GM18868 (cell line): Measurements from ENCODE around the gene IL37.
"Not testable (repeated sequence)": the region's sequence is repeated elsewhere in the genome, so short reads cannot be mapped to it uniquely, and the experiment has no call there.

Experiments used
- ATAC-seq: cut with Tn5 transposase; IDR thresholded peaks from one replicate; pipeline ENCODE4 v1.9.1; 2021; ENCODE audit warnings: mild to moderate bottlenecking, moderate library complexity; ENCODE audit not compliant: unreplicated experiment

The IL37 gene

DNA sequence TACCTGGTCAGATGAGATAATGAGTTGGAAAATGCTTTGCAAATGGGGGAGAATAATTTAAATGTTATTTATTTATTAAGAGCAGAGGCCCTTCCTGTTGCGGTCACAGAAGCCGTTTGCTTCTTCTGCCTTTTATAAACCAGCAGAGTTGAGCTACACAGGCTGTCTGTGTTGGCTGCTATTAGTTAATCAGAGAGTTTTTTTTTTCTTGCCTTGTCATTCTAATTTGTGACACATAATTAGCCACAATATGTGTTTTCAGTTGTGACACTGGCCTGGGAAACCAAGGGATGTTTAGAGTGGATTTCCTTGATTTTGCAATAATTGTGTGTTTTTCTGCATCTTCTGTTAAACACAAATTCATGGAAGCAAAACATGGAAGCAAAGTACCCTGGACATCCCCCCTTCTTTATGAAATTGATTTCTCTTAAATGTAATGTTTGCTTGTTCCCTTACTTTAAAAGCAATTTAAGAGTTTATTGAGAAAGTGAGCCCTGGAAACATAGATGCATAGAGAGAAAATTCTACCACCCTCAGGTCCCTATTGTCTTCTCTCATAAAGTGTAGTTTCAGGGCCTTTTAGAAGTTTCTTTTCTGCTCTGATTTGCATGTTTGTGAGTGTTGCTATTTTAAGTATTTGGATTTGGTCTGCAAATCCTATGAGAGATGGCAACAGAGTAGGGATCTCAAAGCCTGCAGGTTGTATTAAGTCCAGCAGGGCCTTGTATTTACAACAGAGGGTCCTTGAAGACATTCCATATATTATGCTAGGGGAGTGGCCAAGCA lies 22.8 kb upstream of the IL37 start:
- no peak for ATAC-seq

DNA sequence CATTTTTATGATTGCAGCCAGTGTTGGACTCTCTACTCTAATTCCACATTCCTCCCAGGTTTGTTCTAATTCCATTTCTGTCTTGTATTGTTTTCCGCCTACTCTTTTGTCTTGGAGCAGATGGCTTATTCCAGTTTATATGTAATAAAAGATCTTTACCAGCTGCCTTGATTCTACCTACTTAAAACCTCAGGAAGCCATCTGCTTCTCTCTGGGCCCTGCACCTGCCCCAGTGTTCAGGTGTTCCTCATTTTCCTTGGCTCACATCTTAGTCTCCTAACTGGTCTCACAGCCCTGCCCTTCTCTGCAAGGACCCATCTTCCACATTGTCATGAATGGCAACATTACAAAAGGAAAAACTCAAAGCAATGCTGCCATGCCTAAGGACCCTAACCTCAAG lies 21.0 kb upstream of the IL37 start:
- no peak for ATAC-seq

DNA sequence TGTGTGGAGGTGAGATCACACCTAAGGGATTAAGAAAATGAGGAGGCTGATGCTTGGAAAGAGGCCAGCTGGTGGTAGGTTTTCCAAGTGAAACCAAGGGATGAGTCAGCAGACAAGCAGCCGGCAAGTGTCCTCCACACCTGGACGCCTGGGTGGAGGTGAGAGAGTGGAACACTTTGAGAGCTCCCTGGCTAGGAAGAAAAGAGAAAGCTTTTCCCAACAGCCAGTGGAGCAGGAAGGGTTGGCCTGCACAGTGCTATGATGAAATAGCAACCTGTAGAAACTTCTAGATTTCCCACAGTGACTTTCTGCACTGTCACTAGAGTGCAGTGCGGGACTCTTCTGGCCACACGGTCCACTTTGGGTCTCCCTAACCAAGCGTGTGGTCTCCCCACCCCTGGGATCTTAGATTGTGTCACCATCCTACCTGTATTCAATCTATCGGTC lies 19.6 kb upstream of the IL37 start:
- ATAC-seq = no peak

DNA sequence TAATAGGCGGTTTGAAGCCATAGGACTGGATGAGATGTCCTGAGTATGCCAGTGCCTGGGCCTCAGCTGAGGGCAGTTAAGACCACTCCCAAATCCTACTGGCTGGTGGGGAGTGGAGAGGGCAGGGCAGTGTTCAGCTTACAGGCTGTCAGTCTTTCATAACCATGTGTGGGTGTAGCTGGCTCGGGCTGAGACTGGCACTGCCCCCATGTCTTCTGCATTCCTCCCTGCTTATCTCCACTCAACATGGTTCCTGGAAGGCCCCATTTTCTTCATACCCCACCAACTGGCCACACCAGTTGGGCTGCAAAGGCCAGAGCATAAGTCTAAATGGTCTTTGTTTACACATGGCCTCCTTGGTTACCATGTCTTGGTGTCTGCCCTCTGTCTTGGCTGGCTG lies 17.2 kb upstream of the IL37 start:
- ATAC-seq = no peak

- ATAC-seq = no peak
Measured at GRCh38 chr2:112896909-112897623, 13.9 kb upstream of the IL37 start.

DNA sequence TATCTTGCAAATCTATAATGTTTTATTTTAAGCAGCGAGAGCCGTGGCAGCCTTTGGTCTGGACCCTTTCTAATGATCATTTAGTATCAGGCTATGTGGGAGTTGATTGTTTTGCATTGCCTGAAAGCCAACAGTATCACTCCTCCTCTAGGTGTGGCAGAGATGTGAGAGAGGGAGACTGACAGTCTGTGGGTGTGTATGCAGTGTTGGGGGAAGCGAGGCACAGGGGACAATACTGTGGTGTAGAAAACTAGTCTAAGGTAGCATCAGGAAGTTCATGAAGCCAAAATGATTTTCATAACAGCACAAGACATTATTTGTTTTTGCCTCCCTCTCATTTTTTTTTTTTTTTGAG lies 13.4 kb upstream of the IL37 start:
- ATAC-seq = no peak

DNA sequence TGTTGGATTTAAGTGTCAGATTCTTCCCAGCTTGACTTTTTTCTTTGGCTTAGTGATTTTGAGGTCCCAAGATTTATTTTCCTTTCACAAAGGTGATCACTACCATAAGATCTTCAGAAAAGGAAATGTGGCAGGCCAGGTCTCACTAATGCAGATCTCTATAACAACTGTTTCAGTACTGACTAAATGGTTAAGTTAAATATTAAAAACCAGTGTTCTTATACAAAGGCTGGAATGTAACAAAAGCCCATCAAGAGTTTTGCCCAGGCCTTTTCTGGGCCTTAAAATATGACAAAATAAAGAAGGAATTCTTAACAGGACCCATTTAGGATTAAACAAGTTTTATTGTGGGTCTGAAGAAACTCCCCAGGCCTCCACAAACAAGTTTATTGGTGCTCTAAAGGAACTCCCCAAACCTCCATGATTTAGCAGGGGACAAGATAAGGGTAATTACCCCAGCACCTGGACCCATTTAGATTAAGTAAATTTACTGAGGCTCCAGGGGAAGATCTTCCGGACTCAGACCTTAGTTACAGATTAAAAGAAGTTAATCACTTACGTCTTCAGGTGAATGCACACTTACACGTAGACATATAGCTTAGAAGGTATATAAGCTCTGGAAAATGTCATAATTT lies 9.4 kb upstream of the IL37 start:
- ATAC-seq = not testable (repeated sequence)

DNA sequence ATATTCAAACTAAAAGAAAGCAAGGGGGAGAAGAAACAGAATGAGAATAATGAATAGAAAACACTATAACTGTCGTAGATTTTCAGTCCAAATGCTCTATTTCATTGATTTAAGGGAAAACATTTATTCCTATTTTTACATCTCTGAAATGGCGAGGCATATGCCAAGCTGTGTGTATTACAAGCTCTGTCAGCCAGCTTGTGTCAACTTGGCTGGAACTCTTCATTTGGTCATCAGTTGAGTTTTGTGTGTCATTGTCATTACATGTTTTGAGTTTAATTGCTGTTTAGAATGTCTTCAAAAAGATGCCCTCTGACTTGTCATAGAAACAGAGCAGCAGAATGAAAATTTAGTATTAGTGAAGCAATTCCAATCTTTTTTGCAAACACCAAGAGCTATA lies 8.1 kb upstream of the IL37 start:
- ATAC-seq = no peak

DNA sequence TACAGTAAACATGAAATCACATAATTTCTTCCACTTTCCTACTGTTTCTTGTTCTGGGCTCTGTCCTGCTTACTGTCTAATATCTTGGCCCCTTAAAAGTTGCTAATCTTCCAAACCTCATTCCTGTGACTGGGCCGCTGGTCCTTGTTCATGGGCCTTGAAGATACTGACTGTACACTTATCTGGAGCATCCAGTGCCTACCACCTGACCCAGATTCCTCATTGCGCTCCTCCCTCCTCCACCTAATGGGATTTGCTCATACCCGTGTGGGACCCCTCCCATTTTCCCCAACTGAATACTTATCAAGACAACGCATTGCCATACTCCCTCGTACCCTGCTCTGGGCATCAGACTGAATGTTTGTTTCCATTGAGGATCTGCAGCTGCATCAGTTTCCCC lies 6.1 kb upstream of the IL37 start:
- no peak for ATAC-seq

DNA sequence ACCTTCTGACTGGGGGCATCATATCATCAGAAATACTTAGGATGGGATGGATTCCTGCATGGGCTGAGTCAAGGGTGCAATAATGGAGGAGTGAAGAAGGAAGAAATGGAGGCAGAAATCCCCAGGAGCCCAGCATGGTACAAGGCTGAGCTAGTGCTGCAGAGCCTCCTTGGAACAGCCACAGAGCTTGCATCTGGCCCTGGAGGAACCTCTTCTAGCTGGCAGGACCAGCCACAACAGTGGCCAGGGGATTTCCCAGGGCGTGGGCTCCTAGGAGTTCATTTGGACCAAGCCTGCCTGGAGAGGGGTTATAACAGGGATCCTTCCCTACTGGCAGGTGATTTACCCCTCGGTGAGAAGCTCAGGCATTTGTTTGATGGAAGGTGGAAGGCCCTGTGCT lies 4.7 kb upstream of the IL37 start:
- no peak for ATAC-seq

GRCh38 chr2:112907001-112907949 lies 3.7 kb upstream of the IL37 start:
- no peak for ATAC-seq

DNA sequence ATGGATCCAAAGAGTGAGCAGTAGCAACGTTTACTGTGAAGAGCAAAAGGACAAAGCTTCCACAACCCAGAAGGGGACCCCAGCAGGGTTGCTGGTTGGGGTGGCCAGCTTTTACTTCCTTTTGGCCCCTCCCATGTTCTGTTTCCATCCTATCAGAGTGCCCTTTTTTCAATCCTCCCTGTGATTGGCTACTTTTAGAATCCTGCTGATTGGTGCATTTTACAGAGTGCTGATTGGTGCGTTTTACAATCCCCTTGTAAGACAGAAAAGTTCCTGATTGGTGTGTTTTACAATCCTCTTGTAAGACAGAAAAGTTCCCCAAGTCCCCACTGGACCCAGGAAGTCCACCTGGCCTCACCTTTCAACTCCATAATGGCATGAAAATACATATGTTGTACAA lies 2.4 kb upstream of the IL37 start:
- ATAC-seq = not testable (repeated sequence)

GRCh38 chr2:112910219-112910618 lies 746 bp upstream of the IL37 start:
- no peak for ATAC-seq

DNA sequence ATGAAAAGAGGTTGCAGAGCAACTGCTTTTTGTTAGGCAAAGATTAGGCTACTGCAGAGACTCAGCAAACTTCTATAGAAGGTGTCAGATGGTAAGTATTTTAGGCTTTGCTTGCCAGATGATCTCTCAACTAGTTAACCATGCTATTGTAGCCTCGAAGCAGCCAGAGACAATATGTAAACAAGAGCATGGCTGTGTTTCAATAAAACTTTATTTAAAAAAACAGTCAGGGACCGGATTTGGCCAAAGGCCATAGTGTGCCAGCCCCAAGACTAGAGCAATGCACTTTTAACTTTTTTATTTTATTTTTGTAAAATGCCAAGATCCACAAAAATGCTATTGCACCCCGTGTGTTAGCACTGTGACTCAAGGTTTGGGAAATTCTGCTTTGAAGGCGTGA lies 1.4 kb downstream of the IL37 start:
- ATAC-seq = no peak

DNA sequence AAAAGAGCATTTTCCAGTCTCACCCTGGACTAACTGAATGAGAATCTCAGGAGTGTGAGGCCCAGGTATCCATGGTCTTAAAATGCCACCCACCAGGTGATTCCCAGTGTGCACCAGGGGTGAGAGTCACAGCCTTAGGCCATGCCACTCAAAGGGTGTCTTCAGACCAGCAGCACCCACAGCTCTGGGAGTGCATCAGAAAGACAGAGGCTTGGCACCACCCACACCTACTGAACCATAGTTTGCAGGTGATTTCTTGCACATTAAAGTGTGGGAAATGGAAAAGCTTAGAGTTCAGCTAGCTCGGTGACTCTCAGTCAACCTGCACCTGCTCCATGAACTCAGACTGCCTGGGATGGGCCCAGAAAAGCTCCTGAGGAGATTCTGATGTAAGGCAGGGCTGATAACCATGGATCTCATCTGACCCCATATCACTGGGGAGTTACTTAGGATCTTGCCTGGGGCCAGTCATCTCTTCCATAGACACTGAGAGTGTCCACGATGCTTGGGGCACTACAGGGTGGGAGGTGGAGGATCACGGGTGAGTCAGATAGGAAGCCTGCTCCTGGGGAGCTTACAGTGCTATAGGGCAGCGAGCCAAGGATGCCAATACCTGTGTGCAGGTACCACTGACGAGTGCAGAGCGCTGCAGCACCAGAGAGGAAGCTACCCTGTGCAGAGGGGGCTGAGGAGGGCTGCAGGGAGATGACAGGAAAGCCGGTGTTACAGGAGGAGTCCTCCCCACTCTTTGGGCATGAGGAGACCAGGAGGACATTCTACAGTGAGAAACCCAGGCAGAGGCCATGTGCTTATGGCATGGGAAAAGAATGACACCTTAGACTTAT lies 4.6 kb downstream of the IL37 start:
- ATAC-seq = no peak

GRCh38 chr2:112916145-112916571 lies 5.2 kb downstream of the IL37 start:
- ATAC-seq = no peak

DNA sequence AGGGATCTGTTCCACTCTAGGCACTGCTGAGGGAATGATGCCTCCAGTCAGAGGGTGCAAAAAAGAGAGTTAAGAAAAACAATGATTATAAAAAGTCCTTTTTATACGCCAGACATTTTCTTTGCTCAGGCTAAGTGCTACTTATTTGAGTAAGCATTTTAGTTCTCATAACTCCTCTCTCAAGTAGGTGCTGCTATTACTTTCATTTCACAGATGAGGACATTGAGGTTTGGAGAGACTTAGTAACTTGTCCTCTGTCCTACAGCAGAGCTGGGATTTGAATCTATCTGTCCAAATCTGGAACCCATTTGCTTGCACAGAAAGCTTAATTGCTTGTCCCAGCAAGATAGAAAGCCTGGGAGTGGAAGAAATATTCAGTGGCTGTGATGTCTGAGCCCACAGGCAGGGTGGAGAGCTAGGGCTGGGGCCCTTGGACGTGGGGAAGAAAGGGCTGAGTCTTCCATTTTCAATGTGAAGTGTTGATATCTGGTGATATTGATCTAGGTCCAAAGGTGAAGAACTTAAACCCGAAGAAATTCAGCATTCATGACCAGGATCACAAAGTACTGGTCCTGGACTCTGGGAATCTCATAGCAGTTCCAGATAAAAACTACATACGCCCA lies 5.8 kb downstream of the IL37 start:
- ATAC-seq = no peak

DNA sequence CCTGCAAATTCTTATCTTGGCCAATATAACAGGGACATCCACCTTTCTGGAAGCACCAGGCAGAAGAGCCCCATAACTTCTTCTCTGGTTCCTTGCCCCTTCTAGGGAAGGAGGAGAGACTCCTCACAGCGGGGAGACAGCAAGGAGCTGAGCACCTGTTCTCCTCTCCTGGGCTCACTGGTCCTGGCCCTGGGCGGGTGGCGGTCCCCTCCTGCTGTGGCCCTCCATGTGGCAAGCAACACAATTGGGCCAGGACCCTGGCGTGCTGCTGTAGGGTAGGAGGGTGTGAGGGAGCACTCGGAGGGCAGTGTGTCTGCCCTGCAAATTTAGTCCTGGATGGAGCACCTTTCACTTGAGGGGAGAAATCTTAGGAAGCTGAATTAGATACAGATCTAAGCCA lies 6.9 kb downstream of the IL37 start:
- ATAC-seq = no peak

- ATAC-seq = no peak
Measured at GRCh38 chr2:112918256-112918655, 7.3 kb downstream of the IL37 start.

DNA sequence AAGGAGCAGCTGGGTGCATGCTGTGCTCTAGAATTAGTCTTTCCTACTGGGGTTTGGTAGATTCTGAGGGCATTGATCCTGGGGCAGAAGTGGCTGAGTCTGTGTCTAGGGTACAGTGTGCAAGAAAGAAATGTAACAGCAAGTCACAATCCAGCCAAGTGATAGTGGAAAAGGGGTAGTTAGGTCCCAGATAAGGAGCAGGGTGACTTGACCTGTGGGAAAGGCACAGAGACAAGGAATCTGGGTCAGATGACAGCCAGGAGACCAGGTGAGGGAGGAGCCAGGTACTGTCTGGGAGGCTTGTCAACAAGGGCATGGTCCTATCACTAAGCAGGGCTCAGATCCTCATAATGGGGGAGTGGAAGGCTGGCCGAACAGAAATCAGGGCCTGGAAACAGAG lies 8.1 kb downstream of the IL37 start:
- no peak for ATAC-seq
